HG02623 (cell line): Measurements from ENCODE around the gene NUPR1.
"Not testable (repeated sequence)": the region's sequence is repeated elsewhere in the genome, so short reads cannot be mapped to it uniquely, and the experiment has no call there.

Experiments
- ATAC-seq: cut with Tn5 transposase; IDR thresholded peaks from one replicate; pipeline ENCODE4 v1.9.1; 2021; ENCODE audit warnings: moderate library complexity; ENCODE audit not compliant: unreplicated experiment

NUPR1 gene

GRCh38 chr16:28527985-28528384, 10.8 kb downstream of the NUPR1 start:
- no peak for ATAC-seq

- ATAC-seq = not testable (repeated sequence)
These were observed 11.5 kb downstream of the NUPR1 start for GRCh38 chr16:28527100-28527785.

- no peak for ATAC-seq
These were observed 12.3 kb downstream of the NUPR1 start for GRCh38 chr16:28526201-28527099.

- no peak for ATAC-seq
These were observed 14.0 kb downstream of the NUPR1 start for GRCh38 chr16:28524681-28525171.

GRCh38 chr16:28522792-28523191, 16.0 kb downstream of the NUPR1 start:
- no peak for ATAC-seq

- ATAC-seq = no peak
These were observed 17.3 kb downstream of the NUPR1 start for GRCh38 chr16:28521436-28521835.

GRCh38 chr16:28520672-28521071, 18.1 kb downstream of the NUPR1 start:
- ATAC-seq = no peak

GRCh38 chr16:28514246-28514645, 24.5 kb downstream of the NUPR1 start:
- no peak for ATAC-seq

- no peak for ATAC-seq
These were observed 25.1 kb downstream of the NUPR1 start for GRCh38 chr16:28513484-28514181.

GRCh38 chr16:28511801-28512789, 26.7 kb downstream of the NUPR1 start:
- no peak for ATAC-seq

- ATAC-seq = no peak
These were observed 27.7 kb downstream of the NUPR1 start for GRCh38 chr16:28511031-28511430.

- no peak for ATAC-seq
These were observed 33.2 kb downstream of the NUPR1 start for GRCh38 chr16:28505489-28506137.

- no peak for ATAC-seq
These were observed 33.9 kb downstream of the NUPR1 start for GRCh38 chr16:28504707-28505404.

- no peak for ATAC-seq
These were observed 35.1 kb downstream of the NUPR1 start for GRCh38 chr16:28503470-28504259.

- no peak for ATAC-seq
These were observed 36.5 kb downstream of the NUPR1 start for GRCh38 chr16:28502290-28502689.

- no peak for ATAC-seq
These were observed 37.2 kb downstream of the NUPR1 start for GRCh38 chr16:28501258-28502232.
